Uterus (tissue), 2 donors: ENCODE measurements around the gene NEK10.

Experiments
- POLR2A ChIP-seq, 2 donors: fragments of 450-650 bp; IDR thresholded peaks; one replicate each; pipeline ENCODE4 v1.6.1; 2016; ENCODE audit warnings: antibody characterized with exemption in 2 of 2, mild to moderate bottlenecking in 1 of 2, moderate library complexity in 1 of 2
- TF ChIP-seq, protein P1 (sequence below), 4 experiments: fragments of 200-600 bp in 2 of 4; fragments of 450-650 bp in 2 of 4; sonication (generic) in 2 of 4; IDR thresholded peaks; one replicate each; pipeline ENCODE4 v1.5.1; 2016 to 2019; ENCODE audit warnings: antibody characterized with exemption in 4 of 4, mild to moderate bottlenecking in 2 of 4, moderate library complexity in 1 of 4

DNA sequence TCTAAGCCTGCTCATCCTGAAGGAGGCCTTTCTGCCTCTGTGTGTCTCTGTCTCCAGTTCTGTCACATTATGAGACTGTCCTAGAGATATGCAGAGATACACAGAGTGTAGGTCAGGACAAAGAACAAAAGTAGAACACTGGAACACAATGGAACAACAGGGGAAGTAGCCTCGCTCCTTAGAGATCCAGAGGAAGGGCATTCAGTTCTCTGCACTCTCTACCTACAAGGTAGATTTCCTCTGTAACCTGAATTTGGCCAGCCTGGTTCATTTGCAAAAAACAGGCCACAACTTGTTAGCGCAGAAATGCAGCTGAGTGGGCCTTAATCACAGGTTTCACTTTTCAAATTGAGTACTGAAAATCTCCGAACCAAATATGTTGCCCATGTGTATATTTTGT lies 19.4 kb downstream of the NEK10 start:
- TF ChIP-seq POLR2A (IDR thresholded peaks at IDR 0.05) = no peak
- TF ChIP-seq, protein P1, sequence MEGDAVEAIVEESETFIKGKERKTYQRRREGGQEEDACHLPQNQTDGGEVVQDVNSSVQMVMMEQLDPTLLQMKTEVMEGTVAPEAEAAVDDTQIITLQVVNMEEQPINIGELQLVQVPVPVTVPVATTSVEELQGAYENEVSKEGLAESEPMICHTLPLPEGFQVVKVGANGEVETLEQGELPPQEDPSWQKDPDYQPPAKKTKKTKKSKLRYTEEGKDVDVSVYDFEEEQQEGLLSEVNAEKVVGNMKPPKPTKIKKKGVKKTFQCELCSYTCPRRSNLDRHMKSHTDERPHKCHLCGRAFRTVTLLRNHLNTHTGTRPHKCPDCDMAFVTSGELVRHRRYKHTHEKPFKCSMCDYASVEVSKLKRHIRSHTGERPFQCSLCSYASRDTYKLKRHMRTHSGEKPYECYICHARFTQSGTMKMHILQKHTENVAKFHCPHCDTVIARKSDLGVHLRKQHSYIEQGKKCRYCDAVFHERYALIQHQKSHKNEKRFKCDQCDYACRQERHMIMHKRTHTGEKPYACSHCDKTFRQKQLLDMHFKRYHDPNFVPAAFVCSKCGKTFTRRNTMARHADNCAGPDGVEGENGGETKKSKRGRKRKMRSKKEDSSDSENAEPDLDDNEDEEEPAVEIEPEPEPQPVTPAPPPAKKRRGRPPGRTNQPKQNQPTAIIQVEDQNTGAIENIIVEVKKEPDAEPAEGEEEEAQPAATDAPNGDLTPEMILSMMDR (IDR thresholded peaks at IDR 0.05) = no peak
